Muscle of leg (tissue), 11 donors: ENCODE results near the gene ATRN. TPM values are rescaled to one million over a fixed set of nuclear protein-coding genes. Genes with fewer than 3 reads are reported as not detected.

Source experiments
- DNase-seq: peaks from one replicate; pipeline ENCODE4 v3.0.0; 2013
- H3K27ac ChIP-seq: one replicate; pipeline ENCODE4 v1.5.1; 2013; ENCODE audit warnings: mild to moderate bottlenecking, low read length, control low read depth
- H3K27me3 ChIP-seq: one replicate; pipeline ENCODE4 v1.6.1; 2013; ENCODE audit warnings: low read length; ENCODE audit not compliant: control insufficient read depth, insufficient read depth
- H3K36me3 ChIP-seq: one replicate; pipeline ENCODE4 v1.6.1; 2013; ENCODE audit warnings: low read length; ENCODE audit not compliant: control insufficient read depth, insufficient read depth
- H3K4me1 ChIP-seq: one replicate; pipeline ENCODE4 v1.6.1; 2013; ENCODE audit warnings: low read length; ENCODE audit not compliant: control insufficient read depth, insufficient read depth
- H3K4me3 ChIP-seq: one replicate; pipeline ENCODE4 v1.5.1; 2013; ENCODE audit warnings: low read length, control low read depth
- H3K9me3 ChIP-seq: replicated peaks from 2 replicates; pipeline ENCODE4 v1.6.1; 2013; ENCODE audit warnings: low read depth, low read length; ENCODE audit not compliant: control insufficient read depth
- WGBS: methylation state at CpG from one replicate; pipeline ENCODE4 v1.1.5; 2013; ENCODE audit warnings: missing lambda C conversion rate; ENCODE audit not compliant: insufficient coverage; 5-methylcytosine and 5-hydroxymethylcytosine counted together
- polyA plus RNA-seq, 8 donors: library from polyadenylated mRNA; unstranded; fragments of 120-200 nt; gene quantifications; one replicate each; pipeline versions ENCODE4 v1.2.1 to v1.2.3, GENCODE V29; 2013; ENCODE audit warnings: inconsistent platforms in 1 of 8, low replicate concordance in 1 of 8; ENCODE audit not compliant: insufficient read length in 8 of 8, insufficient read depth in 1 of 8
- total RNA-seq: library from RNA; stranded (reverse); fragments of 120-200 nt; gene quantifications from one replicate; pipeline ENCODE4 v1.2.4, GENCODE V29; 2013

Gene ATRN
- total and polyA plus RNA-seq, 9 donors, result 19.6 to 32.1 (median 24.4) TPM

- Histone ChIP-seq H3K27ac (no peak overlapping the region), H3K27me3 (no peaks in the 10 kb centered on the region), H3K4me1 (no peaks in the 10 kb centered on the region), H3K4me3 (no peak overlapping the region), H3K36me3 (peaks cover 10% of the 10 kb centered on the region), H3K9me3 (no peaks in the 10 kb centered on the region)
- no CpG with 5 or more reads among the region's 1 CpG for WGBS
- no peak for DNase-seq
These were observed 88.4 kb downstream of the ATRN start for GRCh38 chr20:3559231-3559630.

GRCh38 chr20:3559637-3560036, 88.8 kb downstream of the ATRN start:
- no CpG with 5 or more reads among the region's 1 CpG for WGBS

GRCh38 chr20:3560162-3560561, 89.3 kb downstream of the ATRN start:
- H3K9me3 ChIP-seq, result no peaks in the 10 kb centered on the region
- no peaks in the 10 kb centered on the region for H3K4me1 ChIP-seq
- WGBS, result no CpG with 5 or more reads among the region's 3 CpGs
- H3K27me3 ChIP-seq, result no peaks in the 10 kb centered on the region
- H3K36me3 ChIP-seq, result peaks cover 11% of the 10 kb centered on the region
- no peak overlapping the region for H3K4me3 ChIP-seq
- no peak overlapping the region for H3K27ac ChIP-seq
- DNase-seq, result no peak

More at GRCh38 chr20:3559637-3560036, 88.8 kb downstream of the ATRN start:
- Histone ChIP-seq H3K27me3 (no peaks in the 10 kb centered on the region), H3K27ac (no peak overlapping the region), H3K4me3 (no peak overlapping the region), H3K9me3 (no peaks in the 10 kb centered on the region), H3K4me1 (no peaks in the 10 kb centered on the region), H3K36me3 (peaks cover 11% of the 10 kb centered on the region)
- peak; percentile 40 for DNase-seq

DNA sequence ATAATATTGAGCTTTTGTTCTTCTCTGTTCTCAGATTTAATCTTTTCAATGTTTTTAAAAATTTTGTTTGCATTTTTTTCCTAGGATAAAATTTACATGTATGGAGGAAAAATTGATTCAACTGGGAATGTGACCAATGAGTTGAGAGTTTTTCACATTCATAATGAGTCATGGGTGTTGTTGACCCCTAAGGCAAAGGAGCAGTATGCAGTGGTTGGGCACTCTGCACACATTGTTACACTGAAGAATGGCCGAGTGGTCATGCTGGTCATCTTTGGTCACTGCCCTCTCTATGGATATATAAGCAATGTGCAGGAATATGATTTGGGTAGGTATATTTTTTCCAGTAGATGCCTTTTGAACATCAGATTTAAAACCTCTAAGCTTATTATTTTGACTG, 89.8 kb downstream of the ATRN start:
- peaks cover 11% of the 10 kb centered on the region for H3K36me3 ChIP-seq
- H3K4me1 ChIP-seq, result no peaks in the 10 kb centered on the region
- no peaks in the 10 kb centered on the region for H3K27me3 ChIP-seq
- H3K4me3 ChIP-seq, result no peak overlapping the region
- no CpG with 5 or more reads among the region's 1 CpG for WGBS
- no peaks in the 10 kb centered on the region for H3K9me3 ChIP-seq
- no peak overlapping the region for H3K27ac ChIP-seq
- DNase-seq, result no peak

DNA sequence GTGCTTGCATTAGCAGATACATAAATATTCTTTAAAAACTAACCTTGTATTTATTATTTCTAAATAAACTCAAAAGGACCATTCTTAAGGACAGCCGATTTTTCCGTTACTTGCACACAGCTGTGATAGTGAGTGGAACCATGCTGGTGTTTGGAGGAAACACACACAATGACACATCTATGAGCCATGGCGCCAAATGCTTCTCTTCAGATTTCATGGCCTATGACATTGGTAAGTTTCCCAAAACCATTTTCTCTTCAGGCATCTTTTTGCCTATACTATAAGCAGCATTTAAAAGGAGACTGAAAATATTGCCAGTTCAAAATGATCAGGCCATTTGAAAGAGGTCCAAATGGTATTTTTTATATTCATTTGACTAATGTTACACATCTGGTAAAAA, 92.3 kb downstream of the ATRN start:
- Histone ChIP-seq H3K9me3 (no peaks in the 10 kb centered on the region), H3K27ac (no peak overlapping the region), H3K4me3 (no peak overlapping the region), H3K27me3 (no peaks in the 10 kb centered on the region), H3K36me3 (peaks cover 18% of the 10 kb centered on the region), H3K4me1 (no peaks in the 10 kb centered on the region)
- no peak for DNase-seq
- no CpG with 5 or more reads among the region's 3 CpGs for WGBS

DNA sequence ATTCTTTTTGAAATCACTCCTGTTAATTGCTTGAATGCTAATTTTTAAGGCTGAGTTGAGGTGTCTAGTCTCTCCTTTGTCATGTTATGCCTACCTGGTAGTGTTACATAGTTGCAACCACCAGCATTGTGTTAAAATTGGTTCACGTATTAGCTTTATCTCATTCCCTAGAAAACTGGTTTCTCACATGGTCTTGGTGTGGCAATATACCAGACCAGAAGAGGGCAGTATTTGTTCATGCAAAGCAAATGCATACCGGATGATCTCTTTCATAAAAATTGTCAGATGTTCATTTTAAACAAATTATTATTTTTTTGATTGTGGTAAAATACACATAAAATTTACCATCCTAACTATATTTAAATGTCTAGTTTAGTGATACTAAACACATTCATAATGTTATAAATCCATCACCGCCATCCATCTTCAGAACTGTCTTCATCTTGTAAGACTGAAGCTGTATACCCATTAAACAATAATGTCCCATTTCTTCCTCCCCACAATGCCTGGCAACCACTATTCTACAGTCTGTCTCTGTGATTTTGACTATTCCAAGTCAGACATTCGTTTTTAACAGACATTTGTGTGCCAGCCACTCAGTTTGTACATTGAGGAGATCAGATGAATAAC, 92.8 kb downstream of the ATRN start:
- 78% methylated on average over 1 of the region's 4 CpGs for WGBS
- H3K4me3 ChIP-seq, result no peak overlapping the region
- no peak overlapping the region for H3K27ac ChIP-seq
- no peaks in the 10 kb centered on the region for H3K27me3 ChIP-seq
- peaks cover 18% of the 10 kb centered on the region for H3K36me3 ChIP-seq
- no peaks in the 10 kb centered on the region for H3K4me1 ChIP-seq
- H3K9me3 ChIP-seq, result no peaks in the 10 kb centered on the region
- peak; percentile 55 for DNase-seq

DNA sequence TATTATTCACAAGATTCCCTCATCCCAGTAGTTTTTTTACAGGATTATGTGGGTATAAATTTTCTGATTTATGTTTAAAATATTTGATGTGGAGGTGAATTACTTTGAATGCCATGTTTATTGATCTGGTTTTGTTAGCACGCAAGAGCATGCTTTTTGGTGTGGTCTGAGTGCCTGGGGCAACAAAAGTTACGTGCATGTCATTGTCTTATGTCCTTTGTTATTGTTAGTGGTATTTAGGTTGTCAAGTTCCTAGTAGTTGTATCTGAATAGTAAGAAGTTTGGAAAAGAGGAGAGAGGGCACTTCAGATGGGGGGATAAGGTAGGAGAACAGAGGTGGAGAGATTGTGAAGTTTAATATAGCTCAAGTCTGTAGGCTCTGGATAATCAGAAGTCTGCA, 95.0 kb downstream of the ATRN start:
- H3K36me3 ChIP-seq, result peaks cover 18% of the 10 kb centered on the region
- WGBS, result 100% methylated on average over 2 of the region's 2 CpGs
- no peaks in the 10 kb centered on the region for H3K9me3 ChIP-seq
- H3K27me3 ChIP-seq, result no peaks in the 10 kb centered on the region
- no peaks in the 10 kb centered on the region for H3K4me1 ChIP-seq
- no peak for DNase-seq
- no peak overlapping the region for H3K27ac ChIP-seq
- no peak overlapping the region for H3K4me3 ChIP-seq

GRCh38 chr20:3572151-3572550, 101.3 kb downstream of the ATRN start:
- H3K36me3 ChIP-seq, result peaks cover 30% of the 10 kb centered on the region
- 83% methylated on average over 1 of the region's 1 CpG for WGBS

DNA sequence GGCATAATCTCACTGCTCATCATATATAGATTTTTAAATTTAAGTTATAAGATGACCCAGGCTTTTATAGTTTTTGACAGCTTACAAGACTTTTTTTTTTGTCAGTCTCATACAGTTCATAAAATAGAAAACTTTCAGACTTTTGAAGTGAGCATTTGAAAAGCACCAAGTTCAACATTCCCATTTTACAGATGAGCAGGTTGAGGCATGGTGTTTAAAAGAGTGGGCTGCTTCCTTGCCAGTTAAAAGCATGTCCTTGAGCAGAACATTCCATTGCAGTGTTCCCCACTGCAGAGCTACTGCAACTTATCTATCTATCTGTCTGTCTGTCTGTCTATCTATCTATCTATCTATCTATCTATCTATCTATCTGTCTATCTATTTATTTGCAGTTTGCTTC, 105.5 kb downstream of the ATRN start:
- no peak for DNase-seq
- Histone ChIP-seq H3K4me1 (no peaks in the 10 kb centered on the region), H3K4me3 (no peak overlapping the region), H3K27ac (no peak overlapping the region), H3K36me3 (peaks cover 39% of the 10 kb centered on the region), H3K9me3 (no peaks in the 10 kb centered on the region), H3K27me3 (no peaks in the 10 kb centered on the region)

More at GRCh38 chr20:3572151-3572550, 101.3 kb downstream of the ATRN start:
- Histone ChIP-seq H3K4me1 (no peaks in the 10 kb centered on the region), H3K9me3 (no peaks in the 10 kb centered on the region), H3K27me3 (no peaks in the 10 kb centered on the region), H3K4me3 (no peak overlapping the region), H3K27ac (no peak overlapping the region)
- DNase-seq, result no peak

- WGBS, result no CpG with 5 or more reads among the region's 1 CpG
- peaks cover 44% of the 10 kb centered on the region for H3K36me3 ChIP-seq
These were observed 106.5 kb downstream of the ATRN start for GRCh38 chr20:3577366-3577765.

DNA sequence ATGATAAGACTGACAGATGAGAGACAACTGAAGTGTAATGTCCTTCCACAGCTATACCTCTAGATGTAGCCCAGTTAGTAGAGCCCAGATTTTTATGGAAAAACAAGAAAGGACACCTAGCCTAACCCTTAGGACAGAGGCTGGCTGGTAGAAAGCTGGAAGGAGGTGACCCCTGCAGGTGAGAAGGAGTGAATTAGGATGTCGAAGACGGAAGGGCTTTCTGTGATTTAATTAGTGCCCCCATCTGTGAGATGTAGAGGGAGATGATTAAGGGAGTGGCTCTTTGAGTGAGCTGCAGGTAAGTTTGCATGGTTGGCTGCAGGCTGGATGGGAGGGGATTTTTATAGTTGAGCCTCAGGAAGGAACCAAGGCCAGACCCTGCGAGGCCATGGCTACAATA, 109.6 kb downstream of the ATRN start:
- H3K36me3 ChIP-seq, result peaks cover 49% of the 10 kb centered on the region
- H3K27me3 ChIP-seq, result no peaks in the 10 kb centered on the region
- 64% methylated on average over 2 of the region's 3 CpGs for WGBS
- H3K27ac ChIP-seq, result no peak overlapping the region
- H3K4me3 ChIP-seq, result no peak overlapping the region
- DNase-seq, result no peak
- no peaks in the 10 kb centered on the region for H3K9me3 ChIP-seq
- no peaks in the 10 kb centered on the region for H3K4me1 ChIP-seq

More at GRCh38 chr20:3577366-3577765, 106.5 kb downstream of the ATRN start:
- no peak overlapping the region for H3K27ac ChIP-seq
- H3K4me1 ChIP-seq, result no peaks in the 10 kb centered on the region
- no peak for DNase-seq
- H3K9me3 ChIP-seq, result no peaks in the 10 kb centered on the region
- H3K27me3 ChIP-seq, result no peaks in the 10 kb centered on the region
- no peak overlapping the region for H3K4me3 ChIP-seq
